HG02852 (cell line): ENCODE results near the gene TIGD3.

ENCODE experiments used
- ATAC-seq: cut with Tn5 transposase; IDR thresholded peaks from one replicate; pipeline ENCODE4 v1.9.1; 2021; ENCODE audit warnings: mild to moderate bottlenecking, moderate library complexity; ENCODE audit not compliant: unreplicated experiment

TIGD3 gene

DNA sequence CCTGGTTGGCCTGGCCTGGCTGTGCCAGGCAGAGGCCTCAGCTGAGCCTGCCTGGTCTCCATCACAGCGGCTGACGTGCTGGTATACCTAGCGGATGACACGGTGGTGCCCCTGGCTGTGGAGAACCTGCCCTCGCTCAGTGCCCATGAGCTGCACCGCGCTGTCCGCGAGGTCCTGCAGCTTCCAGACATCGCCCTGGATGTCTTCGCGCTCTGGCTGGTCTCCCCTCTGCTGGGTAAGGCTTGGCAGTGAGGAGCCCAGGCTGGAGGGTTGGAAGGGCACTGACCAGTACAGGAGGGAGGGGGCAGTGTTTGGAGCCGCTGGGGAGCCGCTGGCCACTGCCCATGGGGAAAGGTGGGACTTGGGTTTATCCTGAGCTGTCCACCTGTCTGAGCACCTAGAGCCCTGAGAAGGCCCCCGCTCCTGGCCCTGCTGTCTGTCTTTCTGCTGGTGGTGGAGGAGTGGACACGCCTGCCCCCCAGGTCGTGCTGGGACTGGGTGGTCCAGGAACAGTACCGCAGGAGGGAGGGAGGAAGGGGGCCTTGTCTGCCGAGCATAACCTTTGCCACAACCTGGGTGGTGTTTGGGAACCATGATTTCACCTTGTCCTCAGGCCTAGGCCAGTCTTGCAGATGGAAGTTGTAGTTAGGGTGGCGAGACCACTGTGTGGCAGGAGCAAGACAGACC is 34.9 kb downstream of the TIGD3 start:
- no peak for ATAC-seq

DNA sequence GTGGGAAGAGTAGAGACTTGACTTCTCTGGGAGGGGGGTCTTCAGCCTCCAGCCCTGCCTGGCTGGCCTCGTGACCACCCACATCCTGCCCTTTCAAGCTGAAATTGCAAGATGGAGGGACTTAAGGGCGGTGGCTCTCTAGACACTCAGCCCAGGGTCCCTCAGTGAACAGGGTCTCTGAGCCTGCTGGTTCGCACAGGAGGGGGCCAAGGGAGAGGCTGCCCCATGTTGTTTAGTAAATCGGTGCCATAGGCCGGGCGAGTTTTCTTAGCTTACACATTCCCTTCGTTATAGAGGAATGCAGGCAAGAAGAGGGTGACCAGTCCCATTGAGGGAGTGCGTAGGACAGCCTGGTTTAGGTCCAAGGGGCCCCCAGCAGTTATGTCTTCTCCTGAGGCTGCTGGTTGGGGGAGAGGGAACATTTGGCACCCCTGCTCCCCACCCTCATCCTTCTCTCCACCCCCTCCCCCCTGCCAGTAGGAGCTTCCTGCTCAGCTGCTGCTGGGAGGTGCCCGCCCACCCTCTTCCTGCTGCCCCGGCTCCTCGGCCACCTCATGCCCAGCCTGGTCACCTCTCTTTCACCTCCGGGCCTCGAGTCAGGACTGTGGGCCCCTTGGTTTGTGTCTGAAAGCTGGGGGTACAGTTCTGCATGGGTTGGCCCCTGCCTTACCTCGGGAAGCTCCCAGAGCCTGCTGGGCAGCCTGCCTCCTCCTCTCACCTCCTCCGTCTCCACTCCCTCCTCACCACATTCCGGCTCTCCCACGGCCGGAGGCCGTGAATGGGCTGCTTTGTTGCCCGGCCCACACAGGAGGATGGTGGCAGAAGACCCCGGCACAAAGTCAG is 35.8 kb downstream of the TIGD3 start:
- no peak for ATAC-seq

DNA sequence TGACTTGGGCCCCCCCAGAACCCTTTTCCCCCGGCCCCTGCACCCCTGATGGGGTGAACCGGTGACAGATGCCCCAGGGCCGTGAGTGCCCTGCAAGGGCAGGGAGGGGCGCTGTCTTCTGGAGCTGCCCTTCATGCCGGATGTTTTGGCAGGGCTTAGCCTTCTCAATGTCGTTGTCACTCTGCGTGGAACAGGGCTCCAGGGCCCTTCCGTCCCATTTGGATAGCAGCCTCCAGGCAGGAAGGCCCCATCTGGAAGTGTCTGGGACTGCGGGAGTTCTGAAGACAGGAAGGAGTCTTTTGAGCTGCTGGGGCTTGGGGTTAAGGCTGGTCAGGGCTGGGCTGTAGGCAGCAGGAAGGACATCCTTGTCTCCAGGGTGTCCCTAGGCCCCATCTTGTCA is 36.4 kb downstream of the TIGD3 start:
- ATAC-seq = no peak

DNA sequence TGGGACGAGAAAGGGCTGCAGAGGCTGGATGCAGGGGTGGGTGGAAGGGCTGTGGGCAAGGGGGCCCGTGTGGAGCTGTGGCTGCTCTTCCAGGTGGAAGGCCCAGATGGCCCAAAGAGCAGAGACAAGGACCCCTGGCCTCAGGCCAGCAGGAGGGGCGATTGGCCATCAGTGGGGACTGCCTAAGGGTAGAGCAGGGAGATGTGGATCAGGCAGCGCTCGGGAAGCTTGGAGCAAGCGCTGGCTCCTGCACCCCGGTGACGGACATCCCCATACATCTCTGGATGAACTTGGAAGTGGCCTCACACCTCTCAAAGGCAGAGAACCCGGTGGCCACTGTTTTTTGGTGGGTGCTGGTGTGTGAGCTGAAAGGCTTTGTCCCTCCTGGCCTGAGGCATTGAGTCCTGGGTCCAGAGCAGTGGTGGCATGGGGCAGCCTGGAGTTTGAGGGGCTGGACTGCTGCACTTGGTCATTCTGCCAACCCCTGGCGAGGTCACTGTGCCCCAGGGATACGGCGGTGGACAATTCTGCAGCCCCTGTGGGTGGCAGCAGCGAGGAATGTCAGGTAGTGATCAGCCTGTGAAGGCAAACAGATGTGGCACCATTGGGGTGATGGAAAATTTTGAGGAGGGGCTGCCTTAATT is 37.8 kb downstream of the TIGD3 start:
- no peak for ATAC-seq

DNA sequence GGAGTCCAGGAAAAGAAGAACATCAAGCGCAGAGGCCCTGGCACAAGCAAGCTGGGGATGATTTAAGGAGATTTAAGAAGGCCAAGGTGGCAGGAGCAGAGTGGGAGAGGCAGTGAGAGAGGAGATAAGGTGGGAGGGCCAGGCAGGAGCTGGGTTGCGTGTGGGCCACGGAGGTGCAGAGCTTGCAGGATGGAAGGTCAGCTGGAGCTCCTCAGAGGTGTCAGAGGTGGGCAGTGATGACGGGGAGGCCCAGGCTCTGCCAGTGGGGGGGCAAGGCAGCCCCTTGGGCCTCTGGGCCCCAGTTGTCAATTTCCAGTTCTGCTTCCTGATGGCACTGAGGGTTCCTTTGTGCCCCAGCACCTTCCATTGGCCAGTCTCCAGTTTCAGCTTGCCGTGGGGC is 38.3 kb downstream of the TIGD3 start:
- no peak for ATAC-seq

DNA sequence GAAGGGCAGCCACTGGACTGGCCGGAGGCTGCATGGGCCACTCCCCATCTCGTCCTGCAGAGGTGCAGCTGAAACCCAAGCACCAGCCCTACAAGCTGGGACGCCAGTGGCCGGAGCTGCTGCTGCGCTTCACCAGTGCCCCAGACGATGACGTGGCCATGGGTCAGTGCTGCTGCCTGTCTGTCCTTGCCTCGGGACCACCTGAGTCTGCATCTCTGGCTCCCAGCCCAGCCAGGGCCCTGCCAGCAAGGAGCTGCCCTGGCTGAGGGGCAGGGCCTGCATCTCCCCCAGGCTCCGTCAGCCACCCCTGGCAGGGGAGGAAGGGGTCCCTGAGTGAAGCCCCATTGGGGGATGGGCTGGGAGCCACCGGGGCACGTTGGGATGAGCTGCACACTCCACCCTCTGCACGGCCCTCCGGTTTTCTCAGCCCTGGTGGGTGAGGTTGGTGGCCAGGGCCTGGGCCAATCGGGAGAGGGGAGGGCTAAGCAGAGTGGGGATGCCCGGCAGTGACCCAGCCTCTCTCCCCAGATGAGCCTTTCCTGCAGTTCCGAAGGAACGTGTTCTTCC is 39.0 kb downstream of the TIGD3 start:
- no peak for ATAC-seq

DNA sequence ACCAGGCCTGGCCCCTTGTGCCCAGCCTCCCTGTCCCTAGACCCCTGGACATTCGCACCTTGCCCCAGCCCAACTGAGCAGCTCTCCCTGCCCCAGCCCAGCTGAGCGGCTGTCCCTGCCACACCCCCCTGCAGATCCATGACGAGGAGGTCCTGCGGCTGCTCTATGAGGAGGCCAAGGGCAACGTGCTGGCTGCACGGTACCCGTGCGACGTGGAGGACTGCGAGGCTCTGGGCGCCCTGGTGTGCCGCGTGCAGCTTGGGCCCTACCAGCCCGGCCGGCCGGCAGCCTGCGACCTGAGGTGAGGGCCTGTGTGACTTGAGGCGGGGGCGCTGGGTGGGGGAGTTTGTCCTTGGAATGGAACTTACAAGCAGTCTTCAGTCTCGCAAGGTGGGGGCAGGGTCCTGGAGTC is 39.6 kb downstream of the TIGD3 start:
- no peak for ATAC-seq

DNA sequence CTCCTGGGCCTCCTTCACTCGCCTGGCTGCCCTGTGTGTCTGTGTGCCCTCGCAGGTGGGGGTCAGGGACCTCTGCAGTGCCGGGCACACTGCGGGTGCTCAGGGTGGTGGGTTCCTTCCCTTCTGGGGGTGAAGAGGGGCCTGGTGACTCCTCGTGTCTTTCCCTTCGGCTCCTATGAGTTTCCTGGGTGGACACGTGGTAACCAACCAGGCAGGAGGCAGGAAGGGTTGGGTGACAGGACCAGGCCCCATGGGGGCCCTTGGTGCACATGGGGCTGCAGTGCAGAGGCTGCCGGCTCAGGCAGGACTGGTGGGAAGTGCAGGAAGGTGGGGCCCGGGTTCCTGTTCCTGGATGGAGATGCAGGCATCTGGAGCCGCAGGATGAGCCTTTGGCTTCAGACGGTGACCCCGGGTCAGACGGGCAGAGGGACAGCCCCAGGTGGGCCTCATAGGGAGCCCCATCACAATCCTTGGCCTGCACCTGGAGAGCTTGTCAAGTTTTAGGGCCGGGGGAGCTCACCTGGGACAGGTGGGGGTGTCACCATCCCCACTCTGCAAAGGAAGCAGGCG is 41.5 kb downstream of the TIGD3 start:
- ATAC-seq = no peak

DNA sequence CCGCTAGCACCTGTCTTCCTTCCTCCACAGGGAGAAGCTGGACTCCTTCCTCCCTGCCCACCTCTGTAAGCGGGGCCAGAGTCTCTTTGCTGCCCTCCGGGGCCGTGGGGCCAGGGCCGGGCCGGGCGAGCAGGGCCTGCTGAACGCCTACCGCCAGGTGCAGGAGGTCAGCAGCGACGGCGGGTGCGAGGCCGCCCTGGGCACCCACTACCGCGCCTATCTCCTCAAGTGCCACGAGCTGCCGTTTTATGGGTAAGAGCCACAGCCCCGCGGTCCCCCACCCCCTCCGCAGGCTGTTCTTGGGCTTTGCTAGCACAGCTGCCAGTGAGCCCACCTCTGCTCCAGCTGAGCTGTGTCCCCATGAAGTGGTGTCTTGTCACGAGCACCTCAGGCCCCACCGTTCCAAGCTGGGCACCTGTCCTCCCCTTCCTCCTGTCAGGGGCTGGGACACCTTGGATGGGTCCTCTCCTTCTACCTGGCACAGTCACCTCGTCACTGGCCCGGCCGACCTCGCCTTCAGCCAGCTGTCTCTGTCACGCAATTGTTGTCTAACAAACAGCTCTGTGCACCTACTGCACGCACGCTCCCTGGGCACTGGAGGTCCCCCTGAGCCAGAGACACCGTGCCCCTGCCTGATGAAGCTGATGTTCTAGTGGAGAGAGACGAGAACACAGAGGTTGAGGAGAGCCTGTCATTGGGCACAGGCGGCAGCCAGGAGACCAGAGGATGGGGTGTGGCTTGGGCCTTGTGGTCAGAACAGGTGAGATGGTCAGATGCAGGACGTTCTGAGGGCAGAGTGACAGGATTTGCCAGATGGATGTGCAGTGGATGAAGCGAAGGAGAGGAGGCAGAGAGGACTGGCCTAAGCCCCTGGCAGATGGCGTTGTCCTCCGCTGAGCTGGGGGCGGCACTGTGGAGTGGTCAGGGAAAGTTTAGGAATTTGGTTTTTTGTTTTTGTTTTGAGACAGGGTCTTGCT is 42.5 kb downstream of the TIGD3 start:
- no peak for ATAC-seq

DNA sequence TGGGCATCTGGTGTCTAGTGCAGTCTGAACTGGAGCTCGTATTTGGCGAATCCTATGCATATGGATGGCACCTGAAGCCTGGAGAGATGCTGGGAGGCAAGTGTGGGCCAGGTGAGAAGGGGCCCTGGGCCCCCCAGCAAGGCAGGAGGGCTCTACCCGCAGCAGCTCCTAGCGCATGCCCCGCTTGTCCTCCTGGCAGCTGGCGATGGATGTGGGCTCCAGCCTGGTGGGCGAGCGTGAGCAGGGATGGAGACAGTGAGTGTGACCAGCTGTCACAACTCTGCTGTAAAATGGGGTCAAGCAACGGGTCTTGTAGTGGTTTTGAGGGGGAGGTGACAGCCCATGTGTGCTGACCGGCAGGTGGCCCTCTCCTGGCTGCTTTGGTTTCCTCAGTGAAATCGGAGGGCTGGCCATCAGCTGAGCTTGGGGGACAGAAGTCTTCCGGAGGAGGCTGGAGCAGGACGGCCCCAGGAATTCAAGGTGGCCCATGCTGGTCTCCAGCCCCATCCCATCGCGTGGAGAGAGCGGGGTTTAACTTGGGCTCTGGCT is 43.9 kb downstream of the TIGD3 start:
- no peak for ATAC-seq

DNA sequence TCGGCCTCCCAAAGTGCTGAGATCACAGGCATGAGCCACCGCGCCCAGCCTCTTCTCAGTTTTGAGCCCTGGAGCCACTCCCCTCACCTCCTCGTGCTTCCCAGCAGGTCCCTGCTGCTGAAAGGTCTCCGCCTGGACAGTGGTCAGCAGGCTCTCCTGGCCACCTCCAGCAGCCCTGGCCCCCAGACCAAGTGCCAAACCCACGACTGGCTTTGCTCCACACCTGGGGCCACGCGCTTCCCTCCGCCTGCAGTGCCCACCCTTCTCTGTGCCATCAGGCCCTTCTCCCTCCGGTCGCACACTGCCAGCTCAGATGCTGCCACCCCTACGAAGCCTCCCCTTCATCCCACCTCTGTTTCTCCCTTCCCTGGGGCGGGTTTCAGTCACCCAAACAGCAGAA is 44.7 kb downstream of the TIGD3 start:
- ATAC-seq = no peak

DNA sequence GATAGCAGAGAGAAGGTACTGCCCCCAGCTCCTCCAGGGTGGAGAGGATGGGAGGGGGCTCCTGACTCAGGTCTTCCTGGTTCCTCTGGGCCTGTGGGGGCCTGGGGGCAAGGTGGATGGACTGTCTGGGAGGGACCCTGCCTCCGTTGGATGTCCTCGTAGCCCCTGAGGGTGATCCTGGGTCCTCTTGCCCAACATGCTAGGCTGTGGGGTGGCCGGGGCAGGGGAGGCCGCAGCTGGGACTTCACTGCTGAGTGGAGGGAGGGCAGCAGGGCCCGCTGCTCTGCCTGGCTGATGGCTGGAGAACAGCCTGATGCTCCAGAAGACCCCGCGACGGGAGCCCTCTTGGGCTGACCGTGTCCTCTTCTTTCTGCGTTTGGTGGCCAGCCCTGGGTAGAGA is 45.3 kb downstream of the TIGD3 start:
- ATAC-seq = no peak

DNA sequence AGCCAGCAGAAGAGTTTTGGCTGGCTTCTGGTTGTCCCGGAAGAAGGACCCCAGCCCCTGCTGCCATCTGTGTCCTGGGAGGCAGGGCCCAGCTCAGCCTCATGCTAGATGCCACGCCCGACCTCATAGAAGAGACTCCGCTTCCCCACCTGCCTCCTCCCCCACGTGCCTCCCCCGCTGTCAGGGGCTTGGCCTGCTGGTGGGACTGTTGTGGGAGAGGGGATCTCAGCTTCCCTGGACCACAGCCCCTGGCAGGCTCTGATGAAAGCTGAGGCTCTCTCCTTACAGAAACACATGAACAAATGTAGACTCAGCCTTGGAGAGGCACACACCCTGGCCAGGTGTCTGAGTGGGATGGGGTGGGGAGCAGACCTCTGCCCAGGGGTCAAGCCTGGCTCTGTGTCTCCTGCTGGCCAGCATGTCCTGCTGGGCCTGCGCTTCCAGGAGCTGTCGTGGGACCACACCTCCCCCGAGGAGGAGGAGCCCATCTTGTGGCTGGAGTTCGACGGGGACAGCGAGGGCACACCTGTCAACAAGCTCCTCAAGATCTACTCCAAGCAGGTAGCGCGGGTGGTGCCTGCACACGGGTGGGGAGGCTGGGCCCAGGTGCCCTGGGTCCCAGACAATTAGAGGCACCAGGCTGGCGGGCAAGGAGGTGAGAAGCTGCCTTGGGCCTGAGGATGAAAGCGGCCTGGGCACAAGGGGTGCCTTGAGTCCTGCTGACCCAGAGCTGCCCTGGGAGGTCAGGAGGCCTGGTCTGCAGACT is 45.9 kb downstream of the TIGD3 start:
- ATAC-seq = no peak

DNA sequence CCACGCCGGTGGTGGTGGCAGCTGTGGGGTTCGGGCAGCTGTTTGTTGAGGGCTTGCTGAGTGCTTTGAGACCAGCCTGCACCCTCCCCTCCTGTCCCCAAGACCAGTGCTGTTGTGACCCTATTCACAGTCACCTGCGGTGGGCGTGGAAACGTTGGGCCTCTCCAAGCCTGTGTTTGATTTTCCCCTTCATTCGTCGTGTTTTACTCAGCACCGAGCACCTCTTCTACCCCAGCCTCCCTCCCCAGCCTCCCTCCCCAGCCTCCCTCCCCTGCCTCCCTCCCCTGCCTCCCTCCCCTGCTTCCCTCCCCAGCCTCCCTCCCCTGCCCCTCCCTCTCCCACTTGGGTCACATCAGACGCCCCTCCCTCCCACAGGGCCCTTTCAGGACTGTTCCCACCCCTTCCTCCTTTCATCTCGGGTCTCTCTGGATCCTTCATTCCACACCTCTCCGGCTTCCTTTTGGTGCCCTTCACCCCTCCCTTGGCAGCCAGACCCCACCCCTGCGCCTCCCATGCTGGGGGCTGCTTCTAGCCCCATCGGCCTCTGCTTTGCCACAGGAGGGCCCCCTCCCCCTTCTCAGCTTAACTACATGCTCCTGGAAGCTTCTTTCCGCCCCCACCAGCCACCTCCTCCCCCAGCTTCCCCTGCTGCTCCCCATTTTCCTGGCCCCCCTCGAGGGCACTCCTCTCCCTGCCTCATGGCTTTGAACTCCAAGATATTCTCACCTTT is 46.7 kb downstream of the TIGD3 start:
- no peak for ATAC-seq

DNA sequence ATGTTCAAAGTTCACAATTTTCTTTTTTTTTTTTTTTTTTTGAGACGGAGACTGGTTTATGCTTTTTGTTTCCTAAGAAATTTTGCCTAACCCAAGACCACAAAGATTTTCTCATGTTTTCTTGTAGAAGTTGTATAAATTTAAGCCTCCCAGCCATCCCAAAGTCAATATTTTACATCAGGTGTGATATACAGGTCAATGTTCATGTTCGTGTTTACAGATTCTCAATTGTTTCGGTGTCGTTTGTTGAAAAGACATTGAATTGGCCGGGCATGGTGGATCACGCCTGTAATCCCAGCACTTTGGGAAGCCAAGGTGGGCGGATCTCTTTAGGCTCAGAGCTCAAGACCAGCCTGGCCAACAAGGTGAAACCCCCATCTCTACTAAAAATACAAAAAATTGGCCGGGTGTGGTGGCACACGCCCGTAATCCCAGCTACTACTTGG is 47.3 kb downstream of the TIGD3 start:
- no peak for ATAC-seq

DNA sequence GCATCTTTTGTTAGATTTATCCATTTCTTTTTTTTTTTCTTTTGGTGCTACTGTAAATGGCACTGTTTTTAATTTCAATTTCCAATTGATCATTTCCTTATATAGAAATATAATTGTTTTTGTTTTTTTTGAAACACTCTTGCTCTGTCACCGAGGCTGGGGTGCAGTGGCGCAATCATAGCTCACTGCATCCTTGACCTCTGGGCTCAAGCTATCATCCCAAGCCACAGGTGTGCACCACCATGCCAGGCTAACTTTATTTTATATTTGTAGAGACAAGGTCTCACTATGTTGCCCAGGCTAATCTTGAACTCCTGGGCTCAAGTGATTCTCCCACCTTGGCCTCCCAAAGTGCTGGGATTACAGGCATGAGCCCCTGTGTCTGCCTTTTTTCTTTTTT is 48.2 kb downstream of the TIGD3 start:
- ATAC-seq = no peak

DNA sequence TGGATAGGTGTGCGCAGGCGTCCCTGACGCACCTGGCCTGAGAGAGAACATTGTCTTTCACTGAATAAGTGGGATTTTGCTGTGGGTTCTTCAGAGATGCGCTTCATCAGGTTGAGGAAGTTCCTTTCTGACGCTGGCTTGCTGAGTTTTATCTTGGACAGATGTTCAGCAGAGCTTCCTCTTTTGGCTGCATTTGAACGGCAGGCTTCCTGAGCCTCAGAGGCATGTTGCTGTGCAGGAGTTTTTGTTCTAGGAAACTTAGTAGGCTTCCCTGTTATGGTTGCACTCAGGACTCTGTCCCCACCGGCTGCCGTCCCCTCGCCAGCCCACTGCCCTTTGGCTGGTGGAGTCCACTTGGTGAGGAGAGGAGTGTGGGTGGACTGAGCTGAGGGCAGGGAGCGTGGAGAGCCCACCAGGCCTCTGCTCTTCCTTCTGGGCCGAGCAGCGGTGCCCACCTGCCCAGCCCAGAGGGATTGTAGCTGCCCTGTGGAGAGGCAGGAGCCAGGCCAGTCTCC is 49.1 kb downstream of the TIGD3 start:
- ATAC-seq = no peak

DNA sequence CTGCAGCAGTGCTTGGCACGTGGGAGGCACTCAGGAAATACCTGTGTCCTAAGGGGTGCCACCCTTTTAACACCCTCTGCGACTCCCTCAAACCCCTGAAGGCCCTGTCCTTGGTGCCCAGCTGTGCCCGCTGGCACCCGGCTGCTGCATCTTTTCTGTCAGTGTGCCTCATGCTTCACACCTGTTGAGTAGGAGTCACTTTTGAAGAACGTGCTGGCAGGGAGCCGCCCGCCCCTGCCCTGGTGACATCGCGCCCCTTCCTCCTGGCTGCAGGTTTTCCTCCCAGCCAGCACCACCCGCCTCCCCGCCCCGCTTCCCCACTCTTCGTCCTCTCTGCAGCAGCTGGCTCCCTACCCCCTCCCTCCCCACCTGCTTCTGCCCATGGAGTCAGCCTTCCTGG is 49.7 kb downstream of the TIGD3 start:
- no peak for ATAC-seq
